ENCODE measurements around the gene CHD9.

CHD9 gene

GRCh38 chr16:53078765-53079485 lies 24.1 kb downstream of the CHD9 start:
- DNase-seq: no peak

- DNase-seq: no peak
Observed at GRCh38 chr16:53080345-53081031, 25.7 kb downstream of the CHD9 start.

DNA sequence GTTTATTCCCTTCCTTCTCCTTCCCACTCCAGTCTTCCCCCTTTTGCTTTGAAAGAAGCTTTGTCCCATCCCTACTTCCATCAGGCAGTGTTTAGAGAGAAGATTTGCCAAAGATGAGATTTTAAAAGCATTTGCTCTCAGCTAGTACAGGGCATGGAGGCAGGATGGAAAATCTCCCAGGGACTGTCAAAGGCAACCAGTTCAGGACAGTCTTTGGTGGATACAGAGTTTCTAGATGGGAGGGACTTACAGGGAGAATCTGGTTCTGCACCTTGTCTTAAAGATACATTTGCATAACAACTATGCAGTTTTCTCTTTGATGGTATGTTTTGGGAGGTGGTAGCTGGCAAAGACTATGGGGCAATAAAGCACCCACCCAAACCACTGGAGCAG lies 26.2 kb downstream of the CHD9 start:
- no peak for DNase-seq

- DNase-seq: no peak
Observed at GRCh38 chr16:53081686-53082407, 27.1 kb downstream of the CHD9 start.

DNA sequence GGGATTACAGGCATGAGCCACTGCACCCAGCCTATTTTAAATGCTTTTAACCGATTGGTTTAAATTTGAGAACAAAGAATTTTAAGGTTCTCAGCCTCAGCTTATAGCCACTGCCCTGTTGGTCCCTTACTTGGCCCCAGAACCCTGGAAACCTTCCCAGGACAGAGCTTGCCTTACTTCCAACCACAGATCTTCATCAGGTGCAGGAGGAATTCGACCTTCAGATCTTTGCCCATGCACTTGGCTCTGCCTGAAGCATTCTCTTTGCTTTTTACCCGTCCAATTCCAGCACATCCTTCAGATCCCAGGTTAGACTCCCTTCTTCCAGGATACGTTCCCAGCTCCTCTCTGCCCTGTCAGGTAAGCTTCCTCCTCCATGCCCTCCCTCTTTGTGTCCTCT lies 27.7 kb downstream of the CHD9 start:
- DNase-seq: no peak

- no peak for DNase-seq
Observed at GRCh38 chr16:53083119-53083518, 28.3 kb downstream of the CHD9 start.

- DNase-seq: no peak
Observed at GRCh38 chr16:53084141-53084541, 29.4 kb downstream of the CHD9 start.

DNA sequence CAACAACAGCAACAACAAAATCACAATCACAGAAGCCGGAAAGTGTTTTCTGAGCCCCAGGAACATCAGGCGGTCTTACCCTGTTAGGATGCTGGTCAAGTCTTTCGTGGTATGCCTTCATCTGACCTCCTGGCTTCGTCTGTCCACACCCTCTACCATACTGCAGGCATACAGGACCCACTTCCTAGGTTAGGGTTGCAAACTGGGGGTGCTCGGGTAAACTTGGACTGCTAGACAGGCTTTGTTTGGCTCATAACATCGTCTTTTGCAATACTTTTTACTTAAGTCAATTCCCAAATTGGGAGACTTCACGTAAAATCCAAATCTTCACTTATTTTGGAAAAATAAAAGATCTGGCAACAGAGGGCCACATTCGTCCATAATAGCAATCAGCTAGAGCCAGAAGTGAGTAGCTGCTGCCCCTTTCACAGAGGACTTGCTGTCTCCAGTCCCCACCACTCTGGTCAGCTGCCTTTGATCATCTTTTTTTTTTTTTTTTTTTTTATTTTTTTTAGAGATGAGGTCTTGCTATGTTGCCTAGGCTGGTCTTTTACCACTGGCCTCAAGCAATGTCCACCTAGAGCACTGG lies 30.0 kb downstream of the CHD9 start:
- no peak for DNase-seq

DNA sequence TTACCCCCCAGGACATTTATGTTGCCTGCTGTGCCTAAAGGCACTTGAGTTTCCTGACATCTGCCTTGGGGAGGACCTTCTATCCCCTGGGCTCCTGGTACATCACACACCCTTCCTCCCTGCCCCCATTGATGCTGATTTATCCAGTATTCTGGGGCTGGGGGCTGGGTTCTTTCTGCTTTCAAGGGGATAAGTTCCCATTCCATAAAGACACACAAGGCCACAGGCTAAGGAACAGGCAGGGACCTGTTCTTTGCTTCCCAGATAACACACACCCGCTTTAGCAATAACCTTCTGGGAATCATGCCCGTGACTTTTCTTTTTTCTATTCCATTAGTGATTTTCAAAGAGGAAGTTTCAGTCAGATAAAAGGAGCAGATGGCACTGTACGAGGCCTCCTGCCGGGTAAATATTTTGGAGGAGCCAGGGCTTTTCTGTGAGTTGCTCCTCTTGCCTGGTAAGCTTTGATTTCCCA lies 30.6 kb downstream of the CHD9 start:
- DNase-seq: no peak

DNA sequence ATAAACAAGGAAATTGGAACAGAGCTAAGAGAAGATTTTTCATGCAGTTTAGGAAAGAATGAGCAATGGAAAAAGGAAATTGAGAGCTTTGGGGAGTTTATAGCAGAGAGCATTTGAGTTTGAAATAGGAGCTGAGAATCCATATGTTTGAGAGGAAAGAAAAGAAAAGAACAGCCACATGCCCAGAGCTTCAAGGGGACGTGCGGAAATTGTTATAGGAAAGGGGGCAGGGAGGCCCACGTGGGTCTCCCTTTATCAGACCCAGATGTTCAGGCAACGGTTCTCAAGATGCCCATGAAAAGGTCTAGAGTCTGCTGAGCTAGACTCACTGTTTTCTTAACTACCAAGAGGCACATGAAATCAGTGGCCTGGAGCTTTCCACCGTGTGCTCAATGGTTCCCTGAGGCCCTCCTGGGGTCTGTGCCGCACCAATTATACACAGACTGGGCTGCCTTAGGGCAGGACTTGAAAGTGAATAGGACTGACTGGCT lies 31.2 kb downstream of the CHD9 start:
- no peak for DNase-seq

DNA sequence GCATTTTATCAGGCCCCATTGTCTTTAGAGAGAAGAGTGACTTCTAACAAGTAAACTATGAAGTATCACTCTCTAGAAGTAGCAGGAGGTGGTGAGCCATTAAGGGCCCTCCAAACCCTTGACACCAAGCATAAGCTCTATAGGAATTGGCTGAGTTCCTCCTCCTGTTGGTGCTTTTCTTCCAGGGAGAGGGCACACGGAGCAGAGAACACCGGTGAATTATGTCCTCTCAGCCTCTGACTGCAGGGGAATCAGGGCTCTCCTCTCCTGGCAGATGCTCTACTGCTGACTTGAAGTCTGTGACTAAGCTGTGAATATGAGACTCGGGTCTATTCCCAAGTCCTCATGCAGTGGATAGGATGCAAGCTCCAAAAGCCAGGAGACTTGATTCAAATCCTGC lies 32.3 kb downstream of the CHD9 start:
- DNase-seq: no peak

DNA sequence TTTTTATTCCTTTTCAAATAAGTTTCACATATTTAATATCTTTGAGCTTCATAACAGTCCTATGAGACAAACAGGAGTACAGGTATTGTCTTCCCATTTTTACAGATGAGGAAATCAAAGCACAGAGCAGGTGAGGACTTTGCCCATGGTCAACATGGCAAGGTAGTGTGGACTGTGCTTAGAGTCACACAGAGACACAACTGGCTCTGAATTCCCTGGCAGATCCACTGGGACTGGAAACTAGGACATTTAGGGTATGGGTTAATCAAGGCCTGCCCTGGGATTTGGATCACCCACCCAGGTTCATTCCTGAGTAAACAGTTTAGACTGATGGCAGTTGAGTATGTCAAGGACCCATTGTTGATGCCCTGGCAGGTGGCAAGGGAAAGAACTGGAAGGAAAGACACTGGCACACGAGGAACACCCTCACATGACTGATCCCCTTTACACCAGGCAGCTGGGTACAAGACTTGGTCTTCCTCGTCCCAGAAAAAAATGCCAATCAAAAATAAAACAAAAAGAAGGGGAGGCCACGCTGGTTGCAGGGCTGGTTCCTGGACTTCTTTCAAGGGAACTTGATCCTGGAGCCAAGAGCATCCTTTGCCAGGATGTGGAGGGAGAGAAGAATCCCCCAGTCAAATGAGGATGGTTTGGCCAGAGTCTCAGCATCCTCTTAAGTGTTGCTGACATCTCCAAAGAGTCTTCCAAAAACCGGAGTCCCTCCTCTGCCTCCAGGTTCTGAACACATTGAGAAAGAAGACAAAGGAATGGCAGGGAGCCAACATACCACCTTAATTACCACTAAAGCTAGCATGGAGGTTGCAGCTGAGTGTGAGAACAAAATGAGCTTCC lies 34.9 kb downstream of the CHD9 start:
- DNase-seq: no peak

- no peak for DNase-seq
Observed at GRCh38 chr16:53090286-53090590, 35.4 kb downstream of the CHD9 start.

DNA sequence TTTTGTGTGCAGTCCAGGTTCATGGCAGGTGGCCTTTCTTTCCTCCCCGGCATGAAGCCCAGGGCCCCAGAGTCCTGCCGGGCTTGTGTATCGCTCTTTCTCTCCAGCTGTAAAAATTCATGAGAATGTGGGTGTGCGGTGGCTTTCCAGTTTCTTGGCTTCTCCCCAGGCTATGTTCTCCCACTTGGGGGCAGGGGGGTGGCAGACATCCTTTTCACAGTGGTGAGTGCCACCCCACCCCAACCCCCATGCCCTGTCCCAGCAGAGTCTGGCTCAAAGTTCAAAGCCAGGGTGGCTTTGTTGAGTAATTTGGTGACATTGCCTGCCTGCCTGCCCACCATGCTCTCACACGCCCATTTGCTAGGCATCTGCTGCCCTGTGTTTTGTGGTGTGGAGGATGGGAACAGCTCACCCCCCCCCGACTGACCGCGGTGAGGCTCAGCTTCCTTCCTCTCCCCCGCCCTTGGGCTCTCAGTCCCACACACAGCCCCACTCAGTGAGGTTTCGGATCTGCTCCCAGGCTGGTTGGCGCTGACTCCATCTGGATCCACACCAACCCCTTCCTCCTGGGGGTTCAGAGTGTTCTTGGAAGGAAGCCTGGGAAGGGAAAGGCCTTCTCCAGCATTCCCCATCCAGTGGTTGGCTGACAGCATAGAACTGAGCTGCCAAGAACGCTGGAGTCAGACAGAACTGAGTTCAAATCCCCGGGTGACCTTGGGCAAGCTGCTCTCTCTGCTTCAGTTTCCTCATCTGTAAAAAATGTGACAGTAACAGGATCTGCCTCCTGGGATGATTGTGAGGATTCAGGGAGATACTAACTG lies 36.0 kb downstream of the CHD9 start:
- DNase-seq: no peak

DNA sequence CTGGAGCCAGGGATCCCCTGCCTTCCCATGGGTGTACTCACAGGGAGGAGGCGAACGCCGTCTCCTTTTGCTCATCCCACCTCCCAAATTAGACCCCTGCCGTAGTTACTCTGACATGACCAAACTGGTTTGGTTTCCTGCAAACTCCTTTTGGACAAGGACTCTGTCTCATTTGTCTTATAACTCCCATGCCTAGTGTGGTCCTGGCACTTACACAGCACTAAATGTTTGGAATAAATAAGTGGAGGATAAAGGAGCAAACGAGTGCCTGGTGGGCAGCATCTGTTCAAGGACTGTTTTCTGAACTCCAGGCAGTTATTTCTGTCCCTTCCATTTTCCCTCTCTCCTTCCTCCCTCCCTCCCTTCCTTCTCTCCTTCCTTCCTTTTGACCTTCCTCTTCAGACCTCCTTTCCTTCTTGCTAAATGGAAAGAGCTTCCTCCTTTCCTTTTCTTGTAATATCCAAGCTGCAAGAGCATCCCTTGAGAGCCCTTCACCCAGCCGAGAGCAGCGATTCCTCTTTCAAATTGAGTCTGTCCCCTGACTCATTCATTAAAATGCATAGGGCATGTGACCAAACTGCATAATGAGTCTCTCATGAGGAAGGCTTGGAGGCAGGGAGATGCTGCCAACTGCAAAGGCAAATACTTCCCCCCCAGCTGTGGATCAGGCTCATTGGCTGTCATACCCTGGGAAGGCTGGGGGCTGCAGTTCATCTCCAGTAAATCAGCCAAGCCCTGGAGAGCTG lies 36.8 kb downstream of the CHD9 start:
- DNase-seq: no peak

GRCh38 chr16:53092284-53092683 lies 37.5 kb downstream of the CHD9 start:
- DNase-seq: no peak

GRCh38 chr16:53093162-53093744 lies 38.5 kb downstream of the CHD9 start:
- DNase-seq: no peak

- DNase-seq: no peak
Observed at GRCh38 chr16:53094013-53094630, 39.3 kb downstream of the CHD9 start.

- DNase-seq: no peak
Observed at GRCh38 chr16:53097190-53097589, 42.4 kb downstream of the CHD9 start.

Data from activated naive CD4-positive, alpha-beta T cell (primary cell).